Measurements from ENCODE around the gene SP2.

The SP2 gene

GRCh38 chr17:47957591-47958490 is 61.8 kb downstream of the SP2 start, which contains the start of gene PRR15L:
TSS of gene PRR15L (minus strand) at chr17:47957883. CDS start at chr17:47953234, 4,649 bp downstream.
- Histone ChIP-seq H3K4me3 (ENCODE audit: low read depth in 1 of 2, low read length in 1 of 2) (no peak within 1 kb of the TSS), H3K27ac (no peak within 1 kb of the TSS), H3K9me3 (no peaks in the 10 kb centered on the region), H3K27me3 (no peaks in the 10 kb centered on the region), H3K4me1 (ENCODE audit: control insufficient read depth in 1 of 2, insufficient read depth in 1 of 2, low read depth in 1 of 2, low read length in 1 of 2) (no peaks in the 10 kb centered on the region), H3K36me3 (no peaks in the 10 kb centered on the region)
- TF ChIP-seq, protein P1, sequence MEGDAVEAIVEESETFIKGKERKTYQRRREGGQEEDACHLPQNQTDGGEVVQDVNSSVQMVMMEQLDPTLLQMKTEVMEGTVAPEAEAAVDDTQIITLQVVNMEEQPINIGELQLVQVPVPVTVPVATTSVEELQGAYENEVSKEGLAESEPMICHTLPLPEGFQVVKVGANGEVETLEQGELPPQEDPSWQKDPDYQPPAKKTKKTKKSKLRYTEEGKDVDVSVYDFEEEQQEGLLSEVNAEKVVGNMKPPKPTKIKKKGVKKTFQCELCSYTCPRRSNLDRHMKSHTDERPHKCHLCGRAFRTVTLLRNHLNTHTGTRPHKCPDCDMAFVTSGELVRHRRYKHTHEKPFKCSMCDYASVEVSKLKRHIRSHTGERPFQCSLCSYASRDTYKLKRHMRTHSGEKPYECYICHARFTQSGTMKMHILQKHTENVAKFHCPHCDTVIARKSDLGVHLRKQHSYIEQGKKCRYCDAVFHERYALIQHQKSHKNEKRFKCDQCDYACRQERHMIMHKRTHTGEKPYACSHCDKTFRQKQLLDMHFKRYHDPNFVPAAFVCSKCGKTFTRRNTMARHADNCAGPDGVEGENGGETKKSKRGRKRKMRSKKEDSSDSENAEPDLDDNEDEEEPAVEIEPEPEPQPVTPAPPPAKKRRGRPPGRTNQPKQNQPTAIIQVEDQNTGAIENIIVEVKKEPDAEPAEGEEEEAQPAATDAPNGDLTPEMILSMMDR (IDR thresholded peaks at IDR 0.05): no peak

DNA sequence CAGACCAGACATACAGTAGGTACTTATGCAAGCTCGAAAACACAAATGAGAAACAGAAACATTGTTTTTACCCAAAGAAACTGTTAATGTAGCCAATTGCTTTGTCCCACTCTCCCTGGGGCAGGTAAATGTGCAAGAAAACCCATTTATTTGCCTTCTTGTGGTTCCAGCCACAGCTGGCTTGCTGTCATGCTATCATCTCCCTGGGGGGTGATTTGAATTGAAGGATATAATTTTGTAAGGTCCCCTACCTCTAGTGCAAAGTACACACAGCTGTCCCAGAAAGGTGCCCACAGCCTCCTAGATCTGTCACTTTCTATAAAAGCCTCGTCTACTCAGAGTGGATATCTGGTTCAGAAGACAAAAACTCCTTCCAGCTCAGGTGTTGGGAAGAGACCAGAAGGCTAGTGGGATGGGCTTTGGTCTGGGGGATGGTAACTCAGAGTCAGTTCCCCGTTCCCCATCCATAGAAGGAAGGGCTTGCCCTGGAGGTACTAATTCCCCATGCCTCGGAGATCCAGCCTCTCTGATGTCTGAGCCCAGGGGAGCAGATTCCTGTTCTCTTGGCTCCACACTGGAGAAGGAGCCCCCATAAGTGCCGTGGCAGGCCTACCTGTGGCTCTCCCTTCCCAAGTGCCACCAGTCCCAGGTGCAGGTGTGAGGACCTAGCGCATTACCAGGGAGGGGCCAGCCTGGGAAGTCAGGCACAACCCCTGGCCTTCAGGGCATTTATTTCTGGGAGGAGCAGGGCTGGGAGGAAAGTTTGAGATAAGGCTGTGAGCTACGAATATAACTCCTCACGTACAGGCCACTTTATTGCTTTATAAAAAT is 64.0 kb downstream of the SP2 start:
- TF ChIP-seq, protein P1 (IDR thresholded peaks at IDR 0.05): no peak
- Histone ChIP-seq H3K27me3 (no peaks in the 10 kb centered on the region), H3K27ac (no peak overlapping the region), H3K36me3 (no peaks in the 10 kb centered on the region), H3K4me3 (ENCODE audit: low read depth in 1 of 2, low read length in 1 of 2) (no peak overlapping the region), H3K4me1 (ENCODE audit: control insufficient read depth in 1 of 2, insufficient read depth in 1 of 2, low read depth in 1 of 2, low read length in 1 of 2) (no peaks in the 10 kb centered on the region), H3K9me3 (no peaks in the 10 kb centered on the region)

GRCh38 chr17:47961406-47961805 is 65.4 kb downstream of the SP2 start:
- Histone ChIP-seq H3K36me3 (no peaks in the 10 kb centered on the region), H3K9me3 (no peaks in the 10 kb centered on the region), H3K4me3 (ENCODE audit: low read depth in 1 of 2, low read length in 1 of 2) (no peak overlapping the region), H3K4me1 (ENCODE audit: control insufficient read depth in 1 of 2, insufficient read depth in 1 of 2, low read depth in 1 of 2, low read length in 1 of 2) (no peaks in the 10 kb centered on the region), H3K27me3 (no peaks in the 10 kb centered on the region), H3K27ac (no peak overlapping the region)
- TF ChIP-seq, protein P1 (IDR thresholded peaks at IDR 0.05): no peak

DNA sequence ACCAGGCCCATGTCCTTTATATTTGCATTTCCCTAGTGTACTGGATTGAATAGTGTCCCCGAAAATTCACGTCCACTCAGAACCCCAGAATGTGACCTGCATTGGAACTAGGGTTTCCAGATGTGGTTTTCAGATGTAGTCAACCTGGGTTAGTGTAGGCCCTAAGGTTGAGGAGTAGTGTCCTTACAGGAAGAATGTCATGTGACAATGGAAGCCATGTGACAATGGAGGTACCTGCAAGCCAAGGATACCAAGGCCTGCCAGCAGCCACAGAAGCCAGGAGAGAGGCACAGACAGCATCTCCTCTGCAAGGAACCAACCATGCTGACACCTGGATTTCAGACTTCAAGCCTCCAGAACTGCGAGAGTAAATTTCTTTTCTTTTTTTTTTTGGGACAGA is 66.9 kb downstream of the SP2 start:
- Histone ChIP-seq H3K4me1 (ENCODE audit: control insufficient read depth in 1 of 2, insufficient read depth in 1 of 2, low read depth in 1 of 2, low read length in 1 of 2) (no peaks in the 10 kb centered on the region), H3K9me3 (no peaks in the 10 kb centered on the region), H3K4me3 (ENCODE audit: low read depth in 1 of 2, low read length in 1 of 2) (no peak overlapping the region), H3K27me3 (no peaks in the 10 kb centered on the region), H3K27ac (no peak overlapping the region), H3K36me3 (no peaks in the 10 kb centered on the region)
- TF ChIP-seq, protein P1 (IDR thresholded peaks at IDR 0.05): no peak

DNA sequence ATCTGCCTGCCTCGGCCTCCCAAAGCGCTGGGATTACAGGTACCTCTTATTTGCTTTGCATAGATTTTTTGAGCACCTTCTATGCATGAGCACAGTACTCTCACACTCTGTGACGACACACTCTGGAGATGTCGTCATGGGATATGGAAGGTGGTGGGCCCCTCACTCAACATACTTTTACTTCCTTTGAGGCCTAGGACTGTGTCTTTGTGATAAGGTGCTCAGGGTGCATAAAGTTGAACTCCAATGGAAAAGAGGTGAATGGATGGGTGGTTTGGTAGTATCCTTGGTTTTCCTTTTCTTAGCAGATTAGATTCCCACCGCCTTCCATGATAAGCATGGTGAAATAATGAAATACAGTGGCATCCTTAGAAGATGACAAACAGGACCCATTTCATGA is 68.8 kb downstream of the SP2 start:
- H3K36me3 ChIP-seq: no peaks in the 10 kb centered on the region
- no peak overlapping the region for H3K27ac ChIP-seq
- no peaks in the 10 kb centered on the region for H3K27me3 ChIP-seq
- no peaks in the 10 kb centered on the region for H3K9me3 ChIP-seq
- H3K4me1 ChIP-seq (ENCODE audit: control insufficient read depth in 1 of 2, insufficient read depth in 1 of 2, low read depth in 1 of 2, low read length in 1 of 2): no peaks in the 10 kb centered on the region
- no peak overlapping the region for H3K4me3 ChIP-seq (ENCODE audit: low read depth in 1 of 2, low read length in 1 of 2)
- TF ChIP-seq, protein P1 (IDR thresholded peaks at IDR 0.05): no peak

Data from neutrophil (primary cell).